Hematopoietic multipotent progenitor cell (in vitro differentiated cells): Measurements from ENCODE around the gene DIPK1B. TPM values are rescaled to one million over a fixed set of nuclear protein-coding genes. Genes with fewer than 3 reads are reported as not detected.

Source experiments
- DNase-seq, 3 donors: peaks; one replicate each; pipeline ENCODE4 v3.0.0-alpha.2; 2011 to 2015; ENCODE audit warnings: low read depth in 2 of 3, low spot score in 2 of 3
- total RNA-seq: library from RNA; depleted of rRNA; stranded (reverse); fragments of >200 nt; gene quantifications from one replicate; pipeline ENCODE4 v1.2.3, GENCODE V29; 2012

DIPK1B gene
- total RNA-seq, 1 donor = 227 TPM

GRCh38 chr9:136732444-136733178 is 20.2 kb downstream of the DIPK1B start:
- no peak for DNase-seq

- DNase-seq = no peak
Observed at GRCh38 chr9:136733611-136734010, 21.2 kb downstream of the DIPK1B start.

- DNase-seq = no peak
Observed at GRCh38 chr9:136734837-136735496, 22.6 kb downstream of the DIPK1B start.

GRCh38 chr9:136735812-136736480 is 23.6 kb downstream of the DIPK1B start:
- no peak for DNase-seq

- DNase-seq = no peak
Observed at GRCh38 chr9:136738960-136739359, 26.6 kb downstream of the DIPK1B start.

- no peak for DNase-seq
Observed at GRCh38 chr9:136739509-136739908, 27.1 kb downstream of the DIPK1B start.

- DNase-seq = no peak
Observed at GRCh38 chr9:136740069-136740468, 27.7 kb downstream of the DIPK1B start.

- DNase-seq = no peak
Observed at GRCh38 chr9:136740491-136740890, 28.1 kb downstream of the DIPK1B start.

- DNase-seq = no peak
Observed at GRCh38 chr9:136740971-136741882, 28.9 kb downstream of the DIPK1B start.

- no peak for DNase-seq
Observed at GRCh38 chr9:136741883-136742571, 29.7 kb downstream of the DIPK1B start.

- DNase-seq = no peak
Observed at GRCh38 chr9:136742591-136743391, 30.4 kb downstream of the DIPK1B start, which contains the start of gene LCN10. Gene LCN10, minus strand, starts transcription at chr9:136742940. Its CDS starts 37 bp downstream, at chr9:136742903.

GRCh38 chr9:136743639-136744211 is 31.4 kb downstream of the DIPK1B start:
- no peak for DNase-seq

- no peak for DNase-seq
Observed at GRCh38 chr9:136744773-136745172, 32.4 kb downstream of the DIPK1B start.

- no peak for DNase-seq
Observed at GRCh38 chr9:136745389-136746154, 33.2 kb downstream of the DIPK1B start.

GRCh38 chr9:136746155-136746490 is 33.8 kb downstream of the DIPK1B start:
- no peak for DNase-seq

GRCh38 chr9:136746621-136747020 is 34.2 kb downstream of the DIPK1B start:
- no peak for DNase-seq

GRCh38 chr9:136747161-136748060 is 35.0 kb downstream of the DIPK1B start:
- DNase-seq = no peak
